Fibroblast of villous mesenchyme (primary cell): ENCODE results near the gene RAD21L1. TPM values are rescaled to one million over a fixed set of nuclear protein-coding genes. Genes with fewer than 3 reads are reported as not detected.

Experiments
- DNase-seq: peaks from one replicate; pipeline ENCODE4 v3.0.0-alpha.2; 2010; ENCODE audit warnings: low read depth
- H3K4me3 ChIP-seq: 2 replicates; pipeline ENCODE4 v1.5.1; 2011; ENCODE audit warnings: low read depth, mild to moderate bottlenecking, low read length
- total RNA-seq: library from RNA; depleted of rRNA; stranded (reverse); fragments of >200 nt; gene quantifications from 2 replicates; pipeline ENCODE4 v1.2.3, GENCODE V29; 2012
- TF ChIP-seq, protein P1 (sequence below): IDR thresholded peaks from 2 replicates; pipeline ENCODE4 v1.5.1; 2012; ENCODE audit warnings: low read depth, mild to moderate bottlenecking, low read length; ENCODE audit not compliant: insufficient read depth

Gene RAD21L1
- total RNA-seq, 1 donor, result not detected

DNA sequence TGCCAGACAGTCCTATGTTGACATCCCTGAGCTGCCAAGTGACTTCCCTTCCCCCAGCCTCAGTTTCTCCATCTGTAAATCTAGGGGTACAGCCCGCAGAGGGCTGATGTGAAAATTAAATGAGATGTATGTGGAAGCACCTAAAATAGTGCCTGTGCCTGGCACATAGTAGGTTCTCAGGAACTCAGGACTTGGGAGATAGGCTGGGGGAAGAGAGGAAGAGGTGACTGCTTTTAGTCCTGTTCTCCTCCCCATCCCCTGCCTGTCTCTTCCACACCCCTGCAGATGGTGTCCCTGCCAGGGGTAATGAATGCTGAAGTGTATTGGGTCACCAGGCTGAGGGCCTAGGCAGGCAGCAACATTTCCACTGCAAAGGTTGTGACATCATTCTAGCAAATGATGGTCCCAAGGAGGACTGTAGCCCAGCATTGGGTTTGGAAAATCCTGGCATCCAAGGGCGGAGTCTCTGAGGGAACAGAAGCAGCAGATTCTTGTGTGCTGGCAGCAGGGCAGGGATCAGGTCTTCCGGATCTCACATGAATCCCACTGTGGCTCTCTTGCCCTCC is 42.0 kb downstream of the RAD21L1 start:
- H3K4me3 ChIP-seq, result no peak overlapping the region
- TF ChIP-seq, protein P1, sequence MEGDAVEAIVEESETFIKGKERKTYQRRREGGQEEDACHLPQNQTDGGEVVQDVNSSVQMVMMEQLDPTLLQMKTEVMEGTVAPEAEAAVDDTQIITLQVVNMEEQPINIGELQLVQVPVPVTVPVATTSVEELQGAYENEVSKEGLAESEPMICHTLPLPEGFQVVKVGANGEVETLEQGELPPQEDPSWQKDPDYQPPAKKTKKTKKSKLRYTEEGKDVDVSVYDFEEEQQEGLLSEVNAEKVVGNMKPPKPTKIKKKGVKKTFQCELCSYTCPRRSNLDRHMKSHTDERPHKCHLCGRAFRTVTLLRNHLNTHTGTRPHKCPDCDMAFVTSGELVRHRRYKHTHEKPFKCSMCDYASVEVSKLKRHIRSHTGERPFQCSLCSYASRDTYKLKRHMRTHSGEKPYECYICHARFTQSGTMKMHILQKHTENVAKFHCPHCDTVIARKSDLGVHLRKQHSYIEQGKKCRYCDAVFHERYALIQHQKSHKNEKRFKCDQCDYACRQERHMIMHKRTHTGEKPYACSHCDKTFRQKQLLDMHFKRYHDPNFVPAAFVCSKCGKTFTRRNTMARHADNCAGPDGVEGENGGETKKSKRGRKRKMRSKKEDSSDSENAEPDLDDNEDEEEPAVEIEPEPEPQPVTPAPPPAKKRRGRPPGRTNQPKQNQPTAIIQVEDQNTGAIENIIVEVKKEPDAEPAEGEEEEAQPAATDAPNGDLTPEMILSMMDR, result no peak
- DNase-seq, result no peak

DNA sequence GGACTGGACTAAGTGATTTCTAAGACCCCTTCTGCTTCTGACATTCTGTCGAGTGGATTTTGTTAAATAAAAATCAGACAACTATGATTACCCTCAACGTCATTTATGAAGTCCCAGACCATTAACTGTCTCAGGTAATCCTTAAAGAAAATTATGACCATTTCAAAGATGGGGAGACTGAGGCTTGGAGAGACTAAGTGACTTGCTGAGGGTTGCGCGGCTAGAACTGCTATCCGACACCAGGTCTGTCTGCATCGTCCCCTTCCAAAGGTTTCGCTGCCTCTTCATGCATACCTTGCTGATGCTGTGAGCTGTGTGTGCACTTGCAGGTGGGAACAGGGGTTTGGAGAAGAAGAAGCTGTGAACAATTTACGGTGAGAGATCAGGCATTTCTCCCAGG is 43.4 kb downstream of the RAD21L1 start:
- no peak overlapping the region for H3K4me3 ChIP-seq
- no peak for DNase-seq
- TF ChIP-seq, protein P1, result no peak

DNA sequence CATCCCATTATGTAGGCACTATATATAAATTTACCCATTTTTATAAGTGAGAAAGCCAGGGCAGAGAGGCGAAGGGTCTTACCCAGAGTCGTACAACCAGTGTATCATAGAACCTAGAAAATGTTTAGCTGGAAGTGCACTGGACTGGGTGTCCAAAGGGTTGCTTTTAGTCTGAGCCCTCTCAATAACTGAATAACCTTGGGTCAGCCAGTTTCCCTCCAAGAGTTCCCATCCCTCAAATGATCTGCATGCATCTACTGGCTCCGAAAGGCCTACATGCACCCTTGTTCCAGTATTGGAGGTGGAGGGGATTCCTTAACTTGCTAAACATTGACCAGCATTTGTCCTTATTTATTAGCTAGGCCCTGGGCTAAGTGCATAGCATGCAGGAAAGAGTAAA is 44.0 kb downstream of the RAD21L1 start:
- no peak for DNase-seq

DNA sequence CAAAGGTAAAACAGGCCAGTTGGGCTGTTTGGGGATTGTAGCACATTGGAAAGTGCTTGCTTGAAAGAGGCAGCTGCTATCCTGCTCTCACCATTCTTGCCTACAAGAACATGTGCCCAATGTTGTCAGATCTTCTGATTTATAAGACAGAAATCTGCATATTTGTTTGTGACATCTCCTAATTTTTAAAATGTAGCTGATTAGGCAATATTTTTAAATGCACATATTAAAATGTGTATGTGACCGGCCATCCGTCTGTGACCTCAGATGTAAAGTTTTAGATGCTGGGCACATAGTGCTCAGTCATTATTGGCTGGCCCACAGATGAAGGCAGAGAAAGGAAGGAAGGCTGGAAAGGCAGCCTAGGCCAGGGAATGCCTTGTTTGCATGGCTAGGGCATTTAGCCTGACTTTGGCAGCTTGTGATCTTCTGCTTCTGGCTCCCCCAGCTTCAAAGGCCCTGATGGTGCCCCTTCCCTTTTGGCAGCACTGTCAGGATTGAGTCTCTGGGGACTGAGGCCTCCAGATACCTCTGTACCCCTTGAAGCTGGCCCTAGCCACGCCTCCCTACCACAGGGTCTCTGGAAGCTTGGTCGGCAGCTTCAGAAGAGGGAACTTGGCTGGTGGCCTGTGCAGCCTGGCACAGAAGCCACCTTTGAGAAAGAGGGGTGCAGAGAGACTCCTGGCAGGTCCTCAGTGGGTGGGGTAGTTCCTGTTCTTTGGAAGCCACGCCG is 46.7 kb downstream of the RAD21L1 start:
- no peak overlapping the region for H3K4me3 ChIP-seq
- DNase-seq, result no peak
- TF ChIP-seq, protein P1, result no peak

More for the DNA sequence above, 44.0 kb downstream of the RAD21L1 start:
- TF ChIP-seq, protein P1, result no peak
- H3K4me3 ChIP-seq, result no peak overlapping the region

DNA sequence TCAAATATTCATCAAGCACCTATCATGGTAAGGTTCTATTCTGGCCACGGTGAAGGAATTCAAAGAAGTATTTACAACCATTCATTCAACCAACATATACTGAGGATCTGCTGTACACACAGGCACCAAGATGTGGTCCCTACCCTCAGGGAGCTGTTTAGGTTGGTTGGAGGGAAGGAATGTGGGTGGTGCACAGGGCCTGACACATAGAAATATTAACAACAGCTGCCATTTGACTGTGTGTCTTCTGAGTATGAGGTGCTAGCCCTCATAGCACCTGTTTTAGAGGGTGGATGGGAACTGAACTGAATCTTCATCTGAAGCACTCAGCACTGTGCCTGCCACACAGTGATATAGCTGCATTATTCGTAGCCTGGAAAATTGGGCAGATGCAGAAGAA is 47.5 kb downstream of the RAD21L1 start:
- DNase-seq, result no peak
- no peak overlapping the region for H3K4me3 ChIP-seq
- TF ChIP-seq, protein P1, result no peak

DNA sequence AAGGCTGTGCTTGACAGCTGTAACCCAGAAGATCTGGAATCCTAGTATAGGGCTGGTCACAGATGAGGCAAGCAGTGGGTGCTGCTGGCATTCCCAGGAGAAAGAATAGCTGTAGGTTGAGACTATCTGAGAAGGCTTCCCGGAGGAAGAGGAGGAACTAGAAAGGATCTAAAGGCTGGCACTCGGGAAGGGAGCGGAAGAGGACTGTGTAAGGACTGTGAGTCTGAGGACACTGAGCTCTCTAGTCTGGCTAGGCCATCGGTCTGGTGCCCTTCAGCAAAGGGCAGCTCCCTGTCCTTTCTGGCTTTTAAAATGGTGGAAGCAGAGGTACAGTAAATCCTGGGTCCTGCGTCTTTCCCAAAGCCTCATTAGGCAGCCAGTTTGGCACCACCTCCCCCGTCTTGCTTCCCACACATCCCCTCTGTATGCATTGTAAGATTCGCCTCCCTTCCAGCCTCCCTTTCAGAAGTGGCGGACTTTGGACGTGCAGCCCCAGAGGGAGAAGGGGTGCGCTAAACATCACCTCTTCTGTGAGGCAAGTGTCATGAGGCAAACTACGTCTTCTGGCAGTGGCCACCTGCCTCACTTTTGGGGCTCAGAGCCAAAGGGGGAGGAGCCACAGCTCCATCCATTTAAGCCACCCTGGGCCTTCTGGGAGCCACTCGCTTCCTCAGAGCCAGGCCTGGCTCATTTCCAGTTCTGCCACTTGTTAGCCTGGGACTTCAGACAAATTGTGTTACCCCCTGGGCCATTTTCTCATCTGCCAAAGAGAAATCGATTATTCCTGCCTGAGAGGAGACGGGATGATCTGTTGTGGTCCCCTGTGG is 48.9 kb downstream of the RAD21L1 start:
- DNase-seq, result no peak
- H3K4me3 ChIP-seq, result no peak overlapping the region
- TF ChIP-seq, protein P1, result no peak
